Stomach (tissue), 4 donors: ENCODE results near the gene KIF4A.

Source experiments
- EP300 ChIP-seq: sonication (generic); formaldehyde crosslinking; IDR thresholded peaks from one replicate; pipeline ENCODE4 v1.6.1; 2017; ENCODE audit warnings: antibody characterized with exemption
- POLR2A ChIP-seq, 4 donors: fragments of 450-650 bp; IDR thresholded peaks; one replicate each; pipeline ENCODE4 v1.6.1; 2016; ENCODE audit warnings: antibody characterized with exemption in 4 of 4, control low read depth in 2 of 4, mild to moderate bottlenecking in 1 of 4, moderate library complexity in 1 of 4
- POLR2AphosphoS5 ChIP-seq, 3 donors: sonication (generic); formaldehyde crosslinking; IDR thresholded peaks; one replicate each; pipeline ENCODE4 v1.6.1; 2016; ENCODE audit warnings: antibody characterized with exemption in 3 of 3
- TF ChIP-seq, protein P1 (sequence below), 7 experiments: fragments of 450-650 bp in 4 of 7; fragments of 200-600 bp in 3 of 7; sonication (generic) in 3 of 7; IDR thresholded peaks; one replicate each; pipeline ENCODE4 v1.5.1; 2016 to 2019; ENCODE audit warnings: antibody characterized with exemption in 7 of 7, control low read depth in 2 of 7, mild to moderate bottlenecking in 1 of 7

DNA sequence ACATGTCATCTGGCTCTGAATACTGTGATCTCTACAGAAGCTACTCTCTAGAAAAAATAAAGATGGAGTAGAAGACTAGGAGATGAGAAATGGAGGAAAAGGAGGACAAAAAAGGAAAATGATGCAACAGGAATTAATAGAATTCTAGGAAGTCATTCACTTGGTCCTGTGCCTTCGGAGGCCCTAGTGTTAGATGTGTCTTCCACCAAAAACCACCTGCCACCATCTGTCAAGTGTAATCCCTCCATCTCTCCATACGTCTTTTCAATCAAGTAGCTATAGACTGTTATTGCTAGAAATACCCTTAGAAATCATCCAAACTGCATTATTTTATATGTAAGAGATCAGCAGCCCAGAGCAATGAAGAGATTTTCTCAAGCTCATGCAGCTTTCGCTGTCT, 10.8 kb upstream of the KIF4A start:
- TF ChIP-seq, protein P1, sequence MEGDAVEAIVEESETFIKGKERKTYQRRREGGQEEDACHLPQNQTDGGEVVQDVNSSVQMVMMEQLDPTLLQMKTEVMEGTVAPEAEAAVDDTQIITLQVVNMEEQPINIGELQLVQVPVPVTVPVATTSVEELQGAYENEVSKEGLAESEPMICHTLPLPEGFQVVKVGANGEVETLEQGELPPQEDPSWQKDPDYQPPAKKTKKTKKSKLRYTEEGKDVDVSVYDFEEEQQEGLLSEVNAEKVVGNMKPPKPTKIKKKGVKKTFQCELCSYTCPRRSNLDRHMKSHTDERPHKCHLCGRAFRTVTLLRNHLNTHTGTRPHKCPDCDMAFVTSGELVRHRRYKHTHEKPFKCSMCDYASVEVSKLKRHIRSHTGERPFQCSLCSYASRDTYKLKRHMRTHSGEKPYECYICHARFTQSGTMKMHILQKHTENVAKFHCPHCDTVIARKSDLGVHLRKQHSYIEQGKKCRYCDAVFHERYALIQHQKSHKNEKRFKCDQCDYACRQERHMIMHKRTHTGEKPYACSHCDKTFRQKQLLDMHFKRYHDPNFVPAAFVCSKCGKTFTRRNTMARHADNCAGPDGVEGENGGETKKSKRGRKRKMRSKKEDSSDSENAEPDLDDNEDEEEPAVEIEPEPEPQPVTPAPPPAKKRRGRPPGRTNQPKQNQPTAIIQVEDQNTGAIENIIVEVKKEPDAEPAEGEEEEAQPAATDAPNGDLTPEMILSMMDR (IDR thresholded peaks at IDR 0.05) = no peak
- TF ChIP-seq POLR2A (IDR thresholded peaks at IDR 0.05) (no peak), POLR2AphosphoS5 (IDR thresholded peaks at IDR 0.05) (no peak), EP300 (no peak)
